Medulla oblongata (tissue), 1 donor: ENCODE measurements around the gene DAGLA.

Source experiments
- DNase-seq: peaks from one replicate; pipeline ENCODE4 v3.0.0-alpha.2; 2015; ENCODE audit errors: extremely low spot score

Gene DAGLA

GRCh38 chr11:61728066-61728939, 48.1 kb downstream of the DAGLA start:
- no peak for DNase-seq

DNA sequence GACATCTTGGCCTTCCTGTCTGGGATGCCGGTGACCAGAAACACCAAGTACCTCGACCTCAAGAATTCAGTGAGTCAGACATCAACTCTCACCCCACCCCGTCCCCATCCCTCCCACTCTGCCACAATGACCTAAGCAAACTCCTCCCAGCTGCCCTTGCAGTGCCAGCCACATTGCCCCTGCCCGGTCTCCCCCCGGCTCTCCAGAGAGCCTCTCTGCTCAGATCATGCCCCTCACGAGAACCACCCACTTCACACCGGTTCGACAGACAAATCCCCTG, 48.7 kb downstream of the DAGLA start:
- DNase-seq = no peak

GRCh38 chr11:61730240-61730994, 50.2 kb downstream of the DAGLA start:
- no peak for DNase-seq

DNA sequence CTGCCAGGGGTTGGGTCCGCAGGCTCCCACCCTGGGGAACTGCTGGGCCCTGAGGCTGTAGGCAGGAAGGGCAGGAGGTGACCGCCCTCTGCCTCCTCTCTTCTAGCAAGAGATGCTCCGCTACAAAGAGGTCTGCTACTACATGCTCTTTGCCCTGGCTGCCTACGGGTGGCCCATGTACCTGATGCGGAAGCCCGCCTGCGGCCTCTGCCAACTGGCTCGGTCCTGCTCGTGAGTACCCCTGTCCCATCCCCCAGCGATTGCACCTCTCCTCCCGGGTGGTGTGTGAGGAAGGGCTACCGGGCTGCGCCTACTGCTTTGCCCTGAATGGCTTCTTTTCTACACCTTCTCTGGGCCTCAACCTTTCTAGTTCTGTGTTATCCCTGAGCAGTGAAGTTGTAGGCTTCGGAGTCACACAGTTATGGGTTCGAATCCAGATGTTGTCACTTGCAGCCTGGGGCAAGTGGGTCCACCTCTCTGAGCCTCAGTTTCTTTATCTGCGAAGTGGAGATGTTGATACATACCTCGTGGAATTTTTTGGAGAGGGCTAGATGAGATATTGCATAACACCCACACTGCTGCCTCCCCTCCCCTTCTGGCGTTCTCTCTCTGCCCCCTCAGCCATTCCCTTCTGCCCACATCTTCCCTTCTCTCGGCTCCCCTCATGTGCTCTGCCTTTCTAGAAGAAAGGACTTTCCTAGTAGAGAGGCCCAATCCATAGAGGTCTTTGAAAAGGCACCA, 51.2 kb downstream of the DAGLA start:
- no peak for DNase-seq

DNA sequence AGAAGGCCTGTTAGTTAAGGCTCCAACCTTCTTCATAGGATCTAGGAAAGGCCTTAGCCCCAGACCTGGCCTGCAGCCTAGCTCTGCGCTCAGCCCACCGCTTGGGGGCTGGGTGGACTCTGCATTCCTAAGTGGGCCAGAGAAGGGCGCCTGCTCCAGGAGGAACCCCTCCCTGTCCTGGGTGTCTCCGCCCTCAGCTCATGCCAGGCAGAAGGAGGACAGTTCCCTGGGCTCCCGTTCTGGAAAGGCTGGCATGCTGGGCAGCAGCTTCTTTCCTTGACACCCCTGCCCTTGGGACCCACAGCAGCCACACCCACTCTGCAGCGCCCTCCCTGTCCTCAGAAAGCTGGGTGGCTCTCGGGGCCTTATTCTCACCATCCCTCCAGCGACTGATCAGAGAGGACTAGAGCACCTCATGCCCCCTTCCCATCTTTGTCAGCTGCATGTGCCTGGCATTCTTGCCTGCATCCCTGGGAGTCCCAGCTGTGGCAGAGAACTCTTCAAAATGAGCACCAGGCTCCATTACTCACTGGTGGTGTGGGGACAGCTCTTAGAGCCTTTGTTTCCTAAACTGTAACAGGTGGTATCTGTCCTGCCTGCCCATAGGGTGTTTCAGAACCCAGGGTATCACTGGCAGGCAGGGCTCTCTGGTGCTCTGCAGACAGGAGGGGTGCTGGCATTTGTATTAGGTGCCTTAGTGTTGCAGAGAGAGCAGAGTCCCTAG, 51.9 kb downstream of the DAGLA start:
- DNase-seq = no peak

DNA sequence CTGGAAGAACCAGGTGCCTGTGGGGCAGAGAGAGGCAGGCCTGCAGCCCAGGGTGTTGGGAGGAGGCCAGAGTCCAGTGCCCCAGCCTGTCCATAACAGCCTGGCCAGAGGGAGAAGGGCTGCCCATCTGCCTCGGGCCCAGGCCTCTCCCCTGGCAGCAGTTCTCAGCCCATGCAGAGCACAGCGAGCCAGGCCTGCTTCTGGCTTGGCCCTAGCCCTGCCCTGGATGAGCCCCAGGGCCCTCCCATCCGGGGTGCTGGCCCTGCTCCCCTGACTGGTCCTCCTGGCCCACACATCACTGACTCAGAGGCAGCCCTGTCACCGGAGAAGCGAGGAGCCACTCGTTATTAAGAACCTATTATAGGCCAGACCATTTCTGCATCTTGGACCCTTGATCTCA, 52.5 kb downstream of the DAGLA start:
- peak; percentile 54 for DNase-seq

DNA sequence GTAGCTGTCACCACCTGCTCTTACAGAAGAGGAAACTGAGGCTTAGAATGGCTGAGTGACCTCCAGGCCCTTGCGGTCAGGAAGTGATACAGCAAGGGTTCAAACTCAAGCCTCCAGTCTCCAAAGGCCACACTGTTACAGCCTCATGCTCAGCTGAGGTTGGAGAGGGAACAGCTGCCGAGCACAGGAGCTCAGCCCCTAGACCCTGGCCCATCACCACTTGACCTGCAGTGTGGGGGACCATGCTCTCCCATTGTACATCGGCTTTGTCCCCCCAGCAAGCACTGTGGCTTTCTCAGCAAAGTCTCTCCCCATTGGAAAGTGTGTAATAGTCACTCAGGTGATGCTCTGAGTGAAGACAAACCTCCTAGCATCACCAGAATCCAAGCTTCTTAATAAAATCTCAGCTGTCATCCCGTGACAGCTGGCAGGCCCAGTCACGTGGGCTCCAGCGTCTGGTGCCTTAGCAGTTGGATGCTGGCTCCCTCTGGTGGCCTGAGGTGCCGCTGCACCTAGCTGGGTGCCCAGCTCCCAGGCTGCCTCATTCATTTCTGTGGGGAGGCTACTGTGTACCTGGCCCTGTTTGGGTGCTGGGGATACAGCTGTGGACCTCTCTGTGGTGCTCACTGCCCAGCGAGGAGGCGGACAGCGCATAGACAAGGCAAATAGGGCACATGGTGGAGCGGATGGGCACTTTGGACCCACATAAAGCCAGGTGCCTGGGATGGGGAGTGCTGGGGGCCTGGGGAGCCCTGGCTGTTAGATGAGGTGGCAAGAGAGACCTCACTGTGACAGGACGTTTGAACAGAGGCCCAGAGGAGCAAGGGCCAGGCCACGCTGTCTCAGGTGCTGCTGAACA, 53.2 kb downstream of the DAGLA start:
- DNase-seq = peak; percentile 95

DNA sequence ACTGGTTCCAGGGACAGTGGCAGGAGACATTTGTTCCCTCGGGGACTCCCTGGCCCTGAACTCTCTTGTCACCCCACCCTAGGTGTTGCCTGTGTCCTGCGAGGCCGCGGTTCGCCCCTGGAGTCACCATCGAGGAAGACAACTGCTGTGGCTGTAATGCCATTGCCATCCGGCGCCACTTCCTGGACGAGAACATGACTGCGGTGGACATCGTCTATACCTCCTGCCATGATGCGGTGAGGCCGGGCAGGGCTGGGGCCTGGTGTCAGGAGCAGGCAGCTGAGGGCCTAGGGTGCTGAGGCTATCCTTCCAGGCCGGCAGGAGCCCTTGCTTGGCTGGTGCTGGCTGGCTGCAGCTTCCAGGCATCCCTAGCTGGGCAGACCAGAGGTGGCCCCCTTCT, 54.6 kb downstream of the DAGLA start:
- DNase-seq = no peak

DNA sequence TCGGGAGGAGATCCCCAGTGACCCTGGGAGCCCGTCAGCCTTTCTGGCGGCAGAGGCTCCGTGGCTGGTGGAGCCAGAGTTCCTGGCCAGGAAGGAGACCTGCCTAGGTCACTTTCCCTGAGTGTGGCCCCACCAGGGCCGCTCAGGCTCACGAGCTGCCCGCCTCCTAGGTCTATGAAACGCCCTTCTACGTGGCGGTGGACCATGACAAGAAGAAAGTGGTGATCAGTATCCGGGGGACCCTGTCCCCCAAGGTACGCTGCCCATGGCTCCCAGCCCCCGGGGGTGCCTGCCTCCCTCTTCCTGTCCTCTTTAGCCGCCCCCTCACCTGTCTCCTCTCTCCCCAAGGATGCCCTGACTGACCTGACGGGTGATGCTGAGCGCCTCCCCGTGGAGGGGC, 55.2 kb downstream of the DAGLA start:
- no peak for DNase-seq

GRCh38 chr11:61736310-61736709, 56.1 kb downstream of the DAGLA start:
- DNase-seq = no peak

DNA sequence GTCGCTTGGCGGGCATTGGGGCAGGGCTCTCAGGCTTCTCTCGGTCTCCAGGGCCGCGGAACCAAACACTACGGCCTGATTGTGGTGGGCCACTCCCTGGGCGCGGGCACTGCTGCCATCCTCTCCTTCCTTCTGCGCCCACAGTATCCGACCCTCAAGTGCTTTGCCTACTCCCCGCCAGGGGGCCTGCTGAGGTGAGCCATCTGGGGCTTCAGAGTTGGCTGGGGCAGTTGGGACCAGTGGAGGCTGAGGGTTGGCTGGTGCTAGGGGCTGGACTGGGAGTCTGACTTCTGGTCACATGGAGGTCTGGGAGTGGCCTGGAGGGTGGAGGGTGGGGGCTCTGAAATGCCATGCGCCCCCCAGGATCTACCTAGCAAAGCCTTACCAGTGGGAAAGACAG, 56.9 kb downstream of the DAGLA start:
- DNase-seq = no peak

GRCh38 chr11:61737636-61738386, 57.6 kb downstream of the DAGLA start:
- no peak for DNase-seq

DNA sequence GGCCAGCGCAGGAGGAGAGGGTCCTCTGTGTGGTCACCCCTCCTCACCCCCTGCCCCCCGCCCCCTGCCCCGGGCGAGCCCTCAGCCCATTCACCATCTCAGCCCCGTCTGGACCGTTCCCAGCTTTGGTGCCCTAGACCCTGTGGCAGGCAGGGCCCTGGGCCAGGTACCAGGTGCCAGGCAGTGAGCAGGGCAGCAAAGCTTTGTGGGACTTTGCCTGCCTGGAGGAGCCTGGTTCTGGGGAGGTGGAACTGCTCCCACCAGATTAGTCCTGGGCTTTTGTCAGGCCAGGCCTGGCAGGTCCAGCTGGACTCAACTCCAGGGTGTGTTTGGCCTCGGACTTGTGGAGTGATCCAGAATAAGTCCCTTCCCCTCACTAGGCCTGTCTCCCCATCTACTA, 58.6 kb downstream of the DAGLA start:
- no peak for DNase-seq

DNA sequence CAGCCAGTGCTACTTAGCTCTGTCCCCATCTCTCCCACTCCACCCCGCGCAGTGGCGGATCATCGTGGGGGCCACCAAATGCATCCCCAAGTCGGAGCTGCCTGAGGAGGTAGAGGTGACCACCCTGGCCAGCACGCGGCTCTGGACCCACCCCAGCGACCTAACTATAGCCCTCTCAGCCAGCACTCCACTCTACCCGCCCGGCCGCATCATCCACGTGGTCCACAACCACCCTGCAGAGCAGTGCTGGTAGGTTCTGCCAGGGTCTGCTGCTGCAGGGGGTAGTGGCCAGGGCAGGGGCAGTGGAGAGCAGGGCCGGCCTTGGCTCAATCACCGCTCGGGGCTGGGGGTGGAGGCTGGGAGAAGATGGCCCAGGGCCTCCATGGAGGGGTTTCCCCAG, 59.2 kb downstream of the DAGLA start:
- no peak for DNase-seq

- DNase-seq = no peak
Measured at GRCh38 chr11:61739966-61740365, 59.8 kb downstream of the DAGLA start.

- no peak for DNase-seq
Measured at GRCh38 chr11:61742391-61742790, 62.2 kb downstream of the DAGLA start.

DNA sequence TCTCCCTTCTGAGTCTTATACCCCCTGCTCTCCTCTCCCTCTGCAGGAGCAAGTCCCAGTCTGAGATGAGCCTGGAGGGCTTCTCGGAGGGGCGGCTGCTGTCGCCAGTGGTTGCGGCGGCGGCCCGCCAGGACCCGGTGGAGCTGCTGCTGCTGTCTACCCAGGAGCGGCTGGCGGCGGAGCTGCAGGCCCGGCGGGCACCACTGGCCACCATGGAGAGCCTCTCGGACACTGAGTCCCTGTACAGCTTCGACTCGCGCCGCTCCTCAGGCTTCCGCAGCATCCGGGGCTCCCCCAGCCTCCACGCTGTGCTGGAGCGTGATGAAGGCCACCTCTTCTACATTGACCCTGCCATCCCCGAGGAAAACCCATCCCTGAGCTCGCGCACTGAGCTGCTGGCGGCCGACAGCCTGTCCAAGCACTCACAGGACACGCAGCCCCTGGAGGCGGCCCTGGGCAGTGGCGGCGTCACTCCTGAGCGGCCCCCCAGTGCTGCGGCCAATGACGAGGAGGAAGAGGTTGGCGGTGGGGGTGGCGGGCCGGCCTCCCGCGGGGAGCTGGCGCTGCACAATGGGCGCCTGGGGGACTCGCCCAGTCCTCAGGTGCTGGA, 63.4 kb downstream of the DAGLA start:
- no peak for DNase-seq

- DNase-seq = no peak
Measured at GRCh38 chr11:61744181-61744580, 64.0 kb downstream of the DAGLA start.

- DNase-seq = no peak
Measured at GRCh38 chr11:61744609-61745156, 64.5 kb downstream of the DAGLA start.
